IPS DF 6.9 (cell line): ENCODE results near the gene ASXL1.
"Not testable (repeated sequence)": the region's sequence is repeated elsewhere in the genome, so short reads cannot be mapped to it uniquely, and the experiment has no call there.

Experiments
- DNase-seq: peaks from one replicate; pipeline ENCODE4 v3.0.0-alpha.2; 2013; ENCODE audit warnings: low read depth, low spot score
- H3K27ac ChIP-seq: one replicate; pipeline ENCODE4 v1.5.1; 2013; ENCODE audit warnings: low read length, control low read depth
- H3K27me3 ChIP-seq: 2 replicates; pipeline ENCODE4 v1.6.1; 2013; ENCODE audit warnings: mild to moderate bottlenecking, low read length; ENCODE audit not compliant: control insufficient read depth, insufficient read depth
- H3K36me3 ChIP-seq: 2 replicates; pipeline ENCODE4 v1.6.1; 2013; ENCODE audit warnings: low read length; ENCODE audit not compliant: control insufficient read depth, insufficient read depth
- H3K4me1 ChIP-seq: 2 replicates; pipeline ENCODE4 v1.6.1; 2013; ENCODE audit warnings: low read length; ENCODE audit not compliant: control insufficient read depth, insufficient read depth
- H3K4me3 ChIP-seq: 2 replicates; pipeline ENCODE4 v1.5.1; 2013; ENCODE audit warnings: mild to moderate bottlenecking, low read length
- H3K9me3 ChIP-seq: 2 replicates; pipeline ENCODE4 v1.6.1; 2013; ENCODE audit warnings: low read length, inconsistent platforms; ENCODE audit not compliant: control insufficient read depth, insufficient read depth
- WGBS: extraction: QIAGEN DNeasy Blood & Tissue Kit; methylation state at CpG from one replicate; pipeline ENCODE4 v1.1.7; 2013; ENCODE audit warnings: mixed read lengths, missing lambda C conversion rate; ENCODE audit not compliant: insufficient read length, insufficient coverage; 5-methylcytosine and 5-hydroxymethylcytosine counted together

ASXL1 gene

DNA sequence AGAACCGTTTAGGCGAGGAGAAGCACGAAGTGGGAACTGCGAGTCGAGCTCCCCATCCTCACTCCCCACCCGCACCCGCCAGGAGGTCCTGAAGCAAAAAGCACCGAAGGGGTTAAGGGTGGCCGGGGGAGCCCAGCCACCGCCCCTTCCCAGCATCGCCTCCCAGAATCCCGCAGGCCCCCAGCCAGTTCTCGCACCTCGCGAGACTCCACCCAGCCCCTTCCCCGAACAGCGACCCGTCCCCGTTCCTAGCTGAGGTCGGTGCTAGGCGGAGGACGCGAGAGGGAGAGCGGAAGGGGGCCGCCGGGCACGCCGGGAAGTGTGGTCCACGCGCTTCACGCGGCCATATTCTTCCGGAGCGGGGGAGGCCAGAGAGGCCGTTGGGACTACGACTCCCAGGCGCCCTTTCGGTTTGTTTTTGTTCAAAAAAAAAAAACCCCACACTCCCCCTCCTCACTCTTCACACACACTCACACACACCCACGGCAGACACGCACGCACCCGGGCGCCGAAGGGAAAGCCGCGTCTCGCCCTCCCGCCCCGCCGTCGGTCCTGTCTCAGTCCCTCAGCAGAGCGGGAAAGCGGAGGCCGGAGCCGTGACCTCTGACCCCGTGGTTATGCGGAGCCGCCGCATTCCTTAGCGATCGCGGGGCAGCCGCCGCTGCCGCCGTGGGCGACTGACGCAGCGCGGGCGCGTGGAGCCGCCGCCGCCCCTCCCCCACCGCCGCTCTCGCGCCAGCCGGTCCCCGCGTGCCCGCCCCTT, at the start of gene ASXL1:
ASXL1 (plus strand) TSS at position 463 of the 763 bp plus-strand sequence. CDS start 445 bp downstream, outside the sequence.
- Histone ChIP-seq H3K4me1 (no peaks in the 10 kb centered on the region), H3K36me3 (no peaks in the 10 kb centered on the region), H3K9me3 (no peaks in the 10 kb centered on the region; the same call in 1 of the 2 replicates), H3K4me3 (peak within 1 kb of the TSS; percentile 86), H3K27me3 (peaks cover 15% of the 10 kb centered on the region), H3K27ac (no peak within 1 kb of the TSS)
- DNase-seq, result peak; percentile 97
- no CpG with 5 or more reads among the region's 83 CpGs for WGBS

DNA sequence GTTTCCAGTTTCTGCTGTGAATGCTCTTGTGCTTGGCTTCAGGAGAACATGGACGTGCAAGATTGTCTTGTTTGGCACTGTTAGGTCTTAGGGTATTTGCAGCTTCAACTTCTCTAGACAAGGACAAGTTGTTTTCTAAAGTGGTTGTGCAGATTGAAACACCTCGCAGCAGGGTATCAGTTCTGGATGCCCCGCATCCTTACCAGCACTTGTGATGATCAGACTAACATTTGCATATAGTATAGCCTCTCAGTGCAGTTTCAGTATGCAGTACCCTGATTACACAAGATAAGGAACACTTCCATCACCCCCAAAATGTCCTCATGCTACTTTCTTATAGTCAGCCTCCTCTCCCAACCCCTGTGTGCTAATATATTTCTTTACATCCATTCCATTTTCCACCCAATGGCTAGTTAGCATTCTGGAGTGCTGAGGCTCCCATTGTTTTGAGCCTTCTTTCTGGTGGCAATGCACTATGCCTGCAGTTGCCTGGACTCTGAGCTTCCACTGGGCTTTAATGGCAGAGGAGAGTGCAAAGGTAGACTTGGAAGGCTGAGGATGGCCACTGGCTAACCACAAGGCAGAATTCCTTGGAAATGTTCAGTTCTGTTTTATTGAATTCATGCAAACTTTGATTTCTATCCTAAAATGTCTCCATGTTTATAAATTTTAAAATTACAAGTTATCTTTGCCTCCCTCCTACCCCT, 45.3 kb upstream of the ASXL1 start:
- DNase-seq, result no peak
- Histone ChIP-seq H3K27ac (no peak overlapping the region), H3K4me1 (no peaks in the 10 kb centered on the region), H3K4me3 (no peak overlapping the region), H3K27me3 (no peaks in the 10 kb centered on the region), H3K36me3 (no peaks in the 10 kb centered on the region), H3K9me3 (peaks cover 1% of the 10 kb centered on the region; the same call in 1 of the 2 replicates)
- WGBS, result no CpG with 5 or more reads among the region's 3 CpGs

DNA sequence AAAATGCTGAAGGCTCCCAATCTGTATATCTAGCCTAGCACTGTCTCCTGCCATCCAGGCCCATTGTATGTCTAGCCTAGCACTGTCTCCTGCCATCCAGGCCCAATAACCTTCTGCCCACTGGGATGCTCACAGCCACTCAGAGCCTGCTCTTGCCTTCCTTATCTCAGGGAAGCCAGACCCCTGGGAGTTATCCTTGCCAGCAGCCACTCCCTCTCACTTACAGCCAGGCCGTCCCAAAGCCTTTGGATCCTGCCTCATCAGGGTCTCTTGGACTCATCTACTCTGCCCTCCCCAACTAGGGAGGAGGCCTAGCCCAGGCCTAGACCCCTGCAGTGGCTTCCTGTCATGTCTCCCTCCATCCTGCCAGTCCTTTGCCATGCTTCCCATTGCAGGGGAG, 43.4 kb upstream of the ASXL1 start:
- H3K4me3 ChIP-seq, result no peak overlapping the region
- no peaks in the 10 kb centered on the region for H3K4me1 ChIP-seq
- peaks cover 1% of the 10 kb centered on the region; the same call in 1 of the 2 replicates for H3K9me3 ChIP-seq
- DNase-seq, result no peak
- H3K27ac ChIP-seq, result no peak overlapping the region
- H3K27me3 ChIP-seq, result no peaks in the 10 kb centered on the region
- H3K36me3 ChIP-seq, result no peaks in the 10 kb centered on the region
- WGBS, result no CpG with 5 or more reads among the region's 1 CpG

DNA sequence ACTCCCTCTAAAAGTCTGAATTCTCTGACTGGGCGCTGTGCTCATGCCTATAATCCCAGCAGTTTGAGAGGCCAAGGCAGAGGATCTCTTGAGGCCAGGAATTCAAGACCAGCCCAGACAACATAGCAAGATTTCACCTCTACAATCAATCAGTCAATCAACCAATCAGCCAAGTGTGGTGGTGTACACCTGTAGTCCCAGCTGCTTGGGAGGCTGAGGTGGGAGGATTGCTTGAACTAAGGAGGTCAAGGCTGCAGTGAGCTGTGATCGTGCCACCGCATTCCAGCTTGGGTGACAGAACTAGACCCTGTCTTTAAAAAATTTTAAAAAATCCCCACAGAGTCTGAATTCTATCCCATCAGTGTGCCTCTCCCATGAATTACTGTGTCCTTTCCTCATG, 42.7 kb upstream of the ASXL1 start:
- Histone ChIP-seq H3K27me3 (no peaks in the 10 kb centered on the region), H3K4me3 (no peak overlapping the region), H3K27ac (no peak overlapping the region), H3K9me3 (peaks cover 1% of the 10 kb centered on the region; the same call in 1 of the 2 replicates), H3K36me3 (no peaks in the 10 kb centered on the region), H3K4me1 (no peaks in the 10 kb centered on the region)
- DNase-seq, result no peak
- WGBS, result no CpG with 5 or more reads among the region's 3 CpGs

DNA sequence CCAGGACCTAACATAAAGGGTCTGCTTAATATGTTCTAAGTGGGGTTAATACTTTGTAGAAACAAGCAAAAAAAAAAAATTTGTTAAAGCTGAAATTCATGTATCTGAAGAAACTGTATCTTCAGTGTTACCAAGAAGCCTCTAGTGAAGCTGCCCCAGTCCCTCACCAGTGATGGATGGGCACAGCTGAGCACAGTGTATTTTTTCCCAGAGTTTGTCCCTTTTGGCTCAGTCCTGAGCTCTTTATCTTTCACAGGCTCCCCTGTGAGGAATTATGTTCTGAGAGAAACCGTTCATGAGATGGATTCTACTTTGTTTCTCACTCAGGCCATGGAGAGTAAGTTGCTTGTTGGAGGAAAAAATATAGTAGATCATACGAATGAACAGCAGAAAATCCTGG, 42.2 kb upstream of the ASXL1 start:
- Histone ChIP-seq H3K27me3 (no peaks in the 10 kb centered on the region), H3K27ac (no peak overlapping the region), H3K4me1 (no peaks in the 10 kb centered on the region), H3K4me3 (no peak overlapping the region), H3K9me3 (peaks cover 1% of the 10 kb centered on the region; the same call in 1 of the 2 replicates), H3K36me3 (no peaks in the 10 kb centered on the region)
- WGBS, result no CpG with 5 or more reads among the region's 2 CpGs
- no peak for DNase-seq

GRCh38 chr20:32316667-32317066, 41.5 kb upstream of the ASXL1 start:
- no peaks in the 10 kb centered on the region for H3K27me3 ChIP-seq
- H3K4me3 ChIP-seq, result no peak overlapping the region
- peaks cover 1% of the 10 kb centered on the region; the same call in 1 of the 2 replicates for H3K9me3 ChIP-seq
- H3K27ac ChIP-seq, result no peak overlapping the region
- no peaks in the 10 kb centered on the region for H3K36me3 ChIP-seq
- DNase-seq, result no peak
- no CpG with 5 or more reads among the region's 7 CpGs for WGBS
- no peaks in the 10 kb centered on the region for H3K4me1 ChIP-seq

DNA sequence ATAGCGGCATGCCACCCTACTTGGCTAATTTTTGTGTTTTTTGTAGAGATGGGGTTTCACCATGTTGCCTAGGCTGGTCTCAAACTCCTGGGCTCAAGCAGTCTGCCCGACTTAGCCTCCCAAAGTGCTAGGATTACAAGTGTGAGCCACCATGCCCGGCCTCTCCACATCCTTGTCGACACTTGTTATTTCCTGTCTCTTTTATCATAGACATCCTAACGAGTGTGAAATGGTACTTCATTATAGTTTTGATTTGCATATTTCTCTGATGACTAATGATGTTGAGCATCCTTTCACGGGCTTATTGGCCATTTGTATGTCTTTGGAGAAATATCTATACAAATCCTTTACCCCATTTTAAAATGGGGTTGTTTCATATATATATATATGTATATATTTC, 39.0 kb upstream of the ASXL1 start:
- peaks cover 1% of the 10 kb centered on the region; the same call in 1 of the 2 replicates for H3K9me3 ChIP-seq
- H3K27ac ChIP-seq, result no peak overlapping the region
- no peak overlapping the region for H3K4me3 ChIP-seq
- no peaks in the 10 kb centered on the region for H3K4me1 ChIP-seq
- no CpG with 5 or more reads among the region's 6 CpGs for WGBS
- no peaks in the 10 kb centered on the region for H3K36me3 ChIP-seq
- DNase-seq, result no peak
- no peaks in the 10 kb centered on the region for H3K27me3 ChIP-seq

DNA sequence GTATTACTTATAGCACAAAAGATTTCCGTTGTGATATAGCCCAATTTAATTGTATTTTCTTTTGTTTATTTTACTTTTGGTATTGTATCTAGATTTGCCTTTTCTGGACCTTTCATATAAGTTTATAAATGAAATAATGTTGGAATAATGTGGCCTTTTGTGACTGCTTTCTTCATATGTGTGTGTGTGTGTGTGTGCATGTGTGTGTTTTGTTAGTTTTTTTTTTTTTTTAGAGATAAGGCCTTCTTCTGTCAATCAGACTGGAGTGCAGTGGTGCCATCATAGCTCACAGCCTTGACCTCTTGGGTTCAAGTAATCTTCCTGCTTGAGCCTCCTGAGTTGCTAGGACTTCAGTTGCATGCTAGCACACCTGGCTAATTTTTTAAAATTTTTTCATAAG, 37.8 kb upstream of the ASXL1 start:
- DNase-seq, result no peak
- Histone ChIP-seq H3K4me1 (no peaks in the 10 kb centered on the region), H3K27ac (no peak overlapping the region), H3K9me3 (no peaks in the 10 kb centered on the region), H3K27me3 (no peaks in the 10 kb centered on the region), H3K36me3 (no peaks in the 10 kb centered on the region), H3K4me3 (no peak overlapping the region)
- WGBS, result no CpG with 5 or more reads among the region's 1 CpG

- Histone ChIP-seq H3K9me3 (no peaks in the 10 kb centered on the region), H3K27me3 (no peaks in the 10 kb centered on the region), H3K27ac (no peak overlapping the region), H3K36me3 (no peaks in the 10 kb centered on the region), H3K4me1 (no peaks in the 10 kb centered on the region), H3K4me3 (no peak overlapping the region)
- no peak for DNase-seq
- no CpG with 5 or more reads among the region's 1 CpG for whole genome bisulfite sequencing
Observed at GRCh38 chr20:32321390-32321789, 36.7 kb upstream of the ASXL1 start.

DNA sequence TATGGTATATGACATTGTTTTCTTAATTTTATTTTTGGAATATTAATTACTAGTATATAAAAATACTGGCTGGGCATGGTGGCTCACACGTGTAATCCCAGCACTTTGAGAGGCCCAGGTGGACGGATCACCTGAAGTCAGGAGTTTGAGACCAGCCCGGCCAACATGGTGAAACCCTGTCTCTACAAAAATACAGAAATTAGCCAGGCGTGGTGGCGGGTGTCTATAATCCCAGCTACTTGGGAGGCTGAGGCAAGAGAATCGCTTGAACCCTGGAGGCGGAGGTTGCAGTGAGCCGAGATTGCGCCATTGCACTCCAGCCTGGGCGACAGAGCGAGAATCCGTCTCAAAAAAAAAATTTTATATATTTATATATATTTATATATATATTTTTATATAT, 35.9 kb upstream of the ASXL1 start:
- H3K27ac ChIP-seq, result not testable (repeated sequence)

More for the DNA sequence above, 35.9 kb upstream of the ASXL1 start:
- DNase-seq, H3K36me3 ChIP-seq, H3K4me1 ChIP-seq, H3K4me3 ChIP-seq, H3K9me3 ChIP-seq, H3K27me3 ChIP-seq: not testable (repeated sequence)
- WGBS, result no CpG with 5 or more reads among the region's 12 CpGs
